HG02973 (cell line): ENCODE measurements around the gene CALN1.
"Not testable (repeated sequence)": the region's sequence is repeated elsewhere in the genome, so short reads cannot be mapped to it uniquely, and the experiment has no call there.

Source experiments
- ATAC-seq: cut with Tn5 transposase; IDR thresholded peaks from one replicate; pipeline ENCODE4 v1.9.1; 2021; ENCODE audit warnings: moderate library complexity; ENCODE audit not compliant: unreplicated experiment

Gene CALN1

GRCh38 chr7:71995111-71995510, 417.0 kb downstream of the CALN1 start:
- ATAC-seq = no peak

- no peak for ATAC-seq
These were observed 420.6 kb downstream of the CALN1 start for GRCh38 chr7:71991586-71991985.

GRCh38 chr7:71990138-71990462, 422.0 kb downstream of the CALN1 start:
- ATAC-seq = no peak

GRCh38 chr7:71988201-71988600, 423.9 kb downstream of the CALN1 start:
- ATAC-seq = no peak

- ATAC-seq = no peak
These were observed 424.9 kb downstream of the CALN1 start for GRCh38 chr7:71987200-71987767.

- ATAC-seq = no peak
These were observed 427.8 kb downstream of the CALN1 start for GRCh38 chr7:71984348-71984747.

- ATAC-seq = no peak
These were observed 429.3 kb downstream of the CALN1 start for GRCh38 chr7:71982851-71983250.

GRCh38 chr7:71976645-71977044, 435.5 kb downstream of the CALN1 start:
- no peak for ATAC-seq

GRCh38 chr7:71974611-71975010, 437.5 kb downstream of the CALN1 start:
- no peak for ATAC-seq

- ATAC-seq = no peak
These were observed 439.6 kb downstream of the CALN1 start for GRCh38 chr7:71972534-71972933.

- no peak for ATAC-seq
These were observed 441.4 kb downstream of the CALN1 start for GRCh38 chr7:71970725-71971124.

GRCh38 chr7:71962636-71963035, 449.5 kb downstream of the CALN1 start:
- ATAC-seq = no peak

GRCh38 chr7:71961283-71961682, 450.9 kb downstream of the CALN1 start:
- no peak for ATAC-seq

- ATAC-seq = no peak
These were observed 470.0 kb downstream of the CALN1 start for GRCh38 chr7:71942115-71942514.

- ATAC-seq = no peak
These were observed 474.2 kb downstream of the CALN1 start for GRCh38 chr7:71937840-71938371.

- ATAC-seq = no peak
These were observed 476.5 kb downstream of the CALN1 start for GRCh38 chr7:71935674-71936073.

- ATAC-seq = no peak
These were observed 478.7 kb downstream of the CALN1 start for GRCh38 chr7:71933426-71933825.

GRCh38 chr7:71925663-71926062, 486.5 kb downstream of the CALN1 start:
- ATAC-seq = no peak

GRCh38 chr7:71914204-71914603, 497.9 kb downstream of the CALN1 start:
- ATAC-seq = not testable (repeated sequence)

GRCh38 chr7:71912476-71912875, 499.7 kb downstream of the CALN1 start:
- no peak for ATAC-seq

GRCh38 chr7:71911051-71911450, 501.1 kb downstream of the CALN1 start:
- ATAC-seq = no peak

GRCh38 chr7:71905821-71906220, 506.3 kb downstream of the CALN1 start:
- ATAC-seq = no peak

- no peak for ATAC-seq
These were observed 507.7 kb downstream of the CALN1 start for GRCh38 chr7:71904484-71904883.
